Stimulated activated CD8-positive, alpha-beta memory T cell treated with anti-CD3 and anti-CD28 coated beads, Interleukin-7, amount 100 ng/mL, for 4 hours (primary cell): Measurements from ENCODE around the gene PSMD4.

Experiments used
- DNase-seq, 2 donors: peaks; one replicate each; pipeline ENCODE4 v3.0.0-alpha.2; 2020; ENCODE audit warnings: low read depth in 2 of 2

Gene PSMD4

GRCh38 chr1:151294742-151295462 is 40.4 kb downstream of the PSMD4 start:
- DNase-seq, result no peak

- no peak for DNase-seq
Measured at GRCh38 chr1:151309811-151310323, 55.3 kb downstream of the PSMD4 start.

- no peak for DNase-seq
Measured at GRCh38 chr1:151311011-151311410, 56.5 kb downstream of the PSMD4 start.

GRCh38 chr1:151311589-151312331 is 57.2 kb downstream of the PSMD4 start:
- peak; percentile 79 to 85 for DNase-seq

GRCh38 chr1:151312411-151312810 is 57.9 kb downstream of the PSMD4 start:
- DNase-seq, result no peak

GRCh38 chr1:151312826-151313225 is 58.3 kb downstream of the PSMD4 start:
- DNase-seq, result no peak

GRCh38 chr1:151313501-151313900 is 59.0 kb downstream of the PSMD4 start:
- no peak for DNase-seq

- no peak for DNase-seq
Measured at GRCh38 chr1:151314137-151314875, 59.8 kb downstream of the PSMD4 start.

- DNase-seq, result no peak
Measured at GRCh38 chr1:151315565-151316235, 61.2 kb downstream of the PSMD4 start.
